HG02588 (cell line): Measurements from ENCODE around the gene RHBDL1.
A peak's percentile ranks its signal among the peaks of the same experiment; 100 is the strongest.

Source experiments
- ATAC-seq: cut with Tn5 transposase; IDR thresholded peaks from one replicate; pipeline ENCODE4 v1.9.1; 2021; ENCODE audit warnings: mild to moderate bottlenecking, moderate library complexity; ENCODE audit not compliant: unreplicated experiment

Gene RHBDL1

DNA sequence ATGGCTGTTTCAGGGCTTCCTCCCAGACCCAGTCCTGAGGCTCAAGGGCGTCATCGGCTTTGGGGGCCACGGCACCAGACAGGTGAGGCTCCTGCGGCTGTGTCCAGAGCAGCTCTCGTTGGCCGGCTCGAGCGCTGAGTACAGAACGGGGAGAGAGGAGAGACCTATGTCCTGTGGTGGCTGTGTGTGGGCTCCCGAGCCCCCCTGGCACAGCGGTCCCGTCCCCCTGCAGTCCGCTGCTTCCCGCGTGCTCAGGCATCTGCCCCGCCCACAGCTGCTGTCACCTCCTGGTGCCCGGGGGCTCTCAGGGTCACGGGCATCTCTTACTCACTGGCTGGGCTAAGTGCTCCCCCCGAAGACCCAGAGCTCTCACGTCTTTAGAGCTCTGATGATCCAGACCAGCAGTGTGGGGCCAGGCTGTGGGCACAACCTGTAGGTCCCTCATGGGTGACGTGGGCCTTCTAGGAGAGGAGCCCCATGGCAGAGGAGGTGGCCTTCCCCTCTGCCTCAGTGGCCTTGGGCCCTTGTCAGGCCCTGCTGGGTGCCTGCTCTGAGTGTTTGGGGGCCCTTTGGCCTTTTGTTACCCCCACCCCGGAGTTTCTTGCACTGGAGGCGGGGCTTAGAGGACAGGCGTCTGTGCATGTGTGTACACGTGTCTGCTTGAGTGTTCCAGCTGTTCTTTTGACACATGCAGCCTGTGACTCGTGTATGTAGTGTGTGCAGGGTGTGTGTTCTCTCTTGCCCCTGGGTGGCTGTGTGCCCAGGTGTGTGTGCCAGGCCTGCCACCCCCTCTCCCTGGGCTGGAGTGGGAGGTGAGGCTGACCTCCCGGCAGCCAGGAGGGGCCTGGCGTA lies 22.8 kb upstream of the RHBDL1 start:
- no peak for ATAC-seq

GRCh38 chr16:654034-654433 lies 21.4 kb upstream of the RHBDL1 start:
- ATAC-seq, result no peak

GRCh38 chr16:657487-657886 lies 18.0 kb upstream of the RHBDL1 start:
- ATAC-seq, result no peak

- no peak for ATAC-seq
Measured at GRCh38 chr16:658679-659571, 16.5 kb upstream of the RHBDL1 start.

- no peak for ATAC-seq
Measured at GRCh38 chr16:659618-660017, 15.9 kb upstream of the RHBDL1 start.

GRCh38 chr16:660132-660458 lies 15.4 kb upstream of the RHBDL1 start:
- no peak for ATAC-seq

- no peak for ATAC-seq
Measured at GRCh38 chr16:660459-661183, 14.8 kb upstream of the RHBDL1 start.

DNA sequence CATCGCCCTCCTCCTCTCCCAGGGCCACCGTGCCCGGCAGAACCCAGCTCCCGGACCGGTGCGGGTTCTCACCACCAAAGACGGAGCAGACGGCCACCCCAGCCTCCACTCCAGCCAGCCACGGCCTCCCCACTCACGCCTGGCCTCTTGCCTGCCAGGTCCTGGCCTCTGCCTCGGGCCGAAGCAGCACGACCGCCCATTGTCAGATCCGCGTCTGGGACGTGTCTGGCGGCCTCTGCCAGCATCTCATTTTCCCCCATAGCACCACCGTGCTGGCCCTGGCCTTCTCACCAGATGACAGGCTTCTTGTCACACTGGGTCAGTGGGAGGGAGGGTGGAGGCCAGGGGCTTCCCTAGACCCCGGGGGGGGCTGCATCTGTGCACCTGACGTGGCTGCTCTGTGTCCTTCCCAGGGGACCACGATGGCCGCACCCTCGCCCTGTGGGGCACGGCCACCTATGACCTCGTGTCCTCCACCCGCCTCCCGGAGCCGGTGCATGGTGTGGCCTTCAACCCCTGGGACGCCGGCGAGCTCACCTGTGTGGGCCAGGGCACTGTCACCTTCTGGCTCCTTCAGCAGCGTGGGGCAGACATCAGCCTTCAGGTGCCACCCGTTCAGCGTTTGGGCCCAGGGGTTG lies 14.2 kb upstream of the RHBDL1 start:
- no peak for ATAC-seq

DNA sequence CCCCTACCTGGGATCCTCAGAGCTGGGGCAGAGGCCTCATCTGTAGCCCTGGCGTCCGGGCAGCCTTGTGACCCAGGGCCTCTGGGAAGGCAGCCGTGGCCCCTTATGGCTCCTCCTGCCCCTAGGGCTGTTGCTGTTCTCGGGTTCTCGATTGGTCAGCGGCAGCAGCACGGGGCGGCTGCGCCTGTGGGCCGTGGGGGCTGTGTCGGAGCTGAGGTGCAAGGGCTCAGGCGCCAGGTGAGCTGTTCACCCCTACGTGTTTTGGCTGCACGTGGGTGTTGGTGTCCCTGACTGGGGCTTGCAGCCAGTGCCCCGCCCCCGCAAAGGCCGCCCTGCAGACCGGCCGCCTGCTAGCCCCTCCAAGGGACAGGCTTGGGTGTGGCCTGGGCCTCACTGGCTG lies 13.4 kb upstream of the RHBDL1 start:
- ATAC-seq, result no peak

- ATAC-seq, result no peak
Measured at GRCh38 chr16:662597-662996, 12.9 kb upstream of the RHBDL1 start.

- ATAC-seq, result no peak
Measured at GRCh38 chr16:666572-666971, 8.9 kb upstream of the RHBDL1 start.

GRCh38 chr16:667113-667779 lies 8.2 kb upstream of the RHBDL1 start:
- ATAC-seq, result no peak

DNA sequence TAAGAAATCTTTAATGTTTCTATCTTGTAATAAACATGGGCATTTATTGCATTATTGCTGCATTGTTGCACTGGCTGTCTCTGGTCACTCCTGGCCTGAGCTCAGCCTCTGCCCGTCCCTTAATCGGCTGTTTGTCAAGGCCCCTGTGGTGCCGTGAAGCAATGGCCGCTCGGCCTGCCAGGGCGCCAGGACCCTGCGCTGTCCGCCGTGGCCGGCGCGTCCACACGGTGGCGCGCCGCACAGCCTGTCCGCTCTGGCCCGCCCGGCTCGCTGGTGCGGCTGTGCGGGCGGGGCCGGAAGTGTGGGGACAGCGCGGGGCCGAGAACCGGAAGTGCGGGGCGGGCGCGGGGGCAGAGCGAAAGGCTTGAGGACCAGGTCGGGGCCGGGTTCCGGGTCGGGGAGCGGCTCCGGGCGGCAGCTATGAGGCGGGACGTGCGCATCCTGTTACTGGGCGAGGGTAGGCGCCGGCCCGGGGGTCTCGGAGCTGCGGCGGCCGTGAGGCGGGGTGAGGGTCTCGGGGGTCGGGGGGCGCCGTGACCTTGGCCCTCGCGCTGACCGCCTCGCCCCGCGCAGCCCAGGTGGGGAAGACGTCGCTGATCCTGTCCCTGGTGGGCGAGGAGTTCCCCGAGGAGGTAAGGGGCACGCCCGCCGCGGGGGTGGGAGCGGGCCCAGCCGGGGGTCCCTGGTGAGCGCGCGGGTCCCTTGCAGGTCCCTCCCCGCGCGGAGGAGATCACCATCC lies 7.5 kb upstream of the RHBDL1 start, which contains the start of gene RHOT2:
Gene RHOT2 (plus strand): TSS at position 353 of the 739 bp plus-strand sequence. CDS start 68 bp downstream, at position 421.
- peak; percentile 74 for ATAC-seq

DNA sequence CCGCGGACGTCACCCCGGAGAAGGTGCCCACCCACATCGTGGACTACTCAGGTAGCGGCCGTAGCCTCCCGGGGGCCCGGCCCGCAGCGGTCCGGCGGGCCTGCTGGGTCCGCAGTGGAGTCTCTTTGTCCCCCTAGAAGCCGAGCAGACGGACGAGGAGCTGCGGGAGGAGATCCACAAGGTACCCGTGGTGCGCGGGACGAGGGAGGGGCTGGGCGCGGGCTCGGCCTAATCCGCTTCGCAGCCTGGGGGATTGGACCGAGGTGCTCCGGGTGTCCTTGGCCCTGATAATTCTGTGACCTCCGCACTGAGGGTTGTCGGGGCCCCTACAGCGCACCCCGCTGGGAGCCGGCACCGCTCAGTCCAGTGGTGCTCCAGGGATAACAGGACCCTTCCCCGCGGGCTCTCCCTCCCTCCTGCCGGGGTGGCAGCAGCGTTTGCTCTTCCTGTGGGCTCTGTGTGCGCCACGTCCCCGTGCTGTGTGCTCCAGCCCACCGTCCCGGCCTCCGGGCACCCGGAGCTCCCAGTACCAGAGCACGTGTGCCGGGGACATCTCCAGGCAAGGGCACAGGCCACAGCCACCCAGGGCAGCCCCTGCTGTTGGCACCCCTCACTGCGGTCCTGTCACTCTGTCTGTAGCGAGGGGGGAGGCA lies 6.8 kb upstream of the RHBDL1 start:
- peak; percentile 9 for ATAC-seq

DNA sequence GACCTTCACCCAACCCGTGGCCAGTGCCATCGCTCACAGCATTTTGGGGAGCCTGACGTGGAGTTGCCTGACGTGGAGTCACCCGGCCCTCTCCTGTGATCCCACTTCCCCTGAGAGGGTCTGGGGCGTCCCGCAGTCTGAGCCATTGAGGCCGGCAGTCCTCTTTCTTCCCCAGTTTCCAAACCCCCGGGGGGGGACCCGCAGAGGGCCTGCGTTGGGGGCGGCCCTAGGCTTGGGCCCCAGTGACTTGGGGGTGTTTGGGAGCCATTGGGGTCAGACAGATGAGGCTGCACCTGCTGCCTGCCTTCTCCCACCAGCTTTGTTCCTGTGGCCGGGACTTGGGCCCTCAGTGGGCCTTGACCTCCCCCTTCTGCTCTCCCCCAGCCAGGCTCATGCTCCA lies 5.8 kb upstream of the RHBDL1 start:
- no peak for ATAC-seq

GRCh38 chr16:670485-671352 lies 4.8 kb upstream of the RHBDL1 start:
- ATAC-seq, result no peak

GRCh38 chr16:671353-672131 lies 3.9 kb upstream of the RHBDL1 start:
- no peak for ATAC-seq
